ENCODE measurements around the gene FOXP1. TPM values are rescaled to one million over a fixed set of nuclear protein-coding genes. Genes with fewer than 3 reads are reported as not detected.

FOXP1 gene
- total RNA-seq, 4 donors from 2014 or later, result 169 to 300 (median 202) TPM

- no peaks in the 10 kb centered on the region for H3K36me3 ChIP-seq
- ATAC-seq, result no peak
- 63 to 88% methylated on average over 1 to 4 of the region's 4 CpGs for WGBS, 2 donors (ENCODE audit: low coverage in 1 of 2)
- peaks cover 4 to 52% (median 4%) of the 10 kb centered on the region in 3 donors for H3K4me1 ChIP-seq
- H3K9me3 ChIP-seq, result no peaks in the 10 kb centered on the region
- TF ChIP-seq EP300 (IDR thresholded peaks at IDR 0.05) (no peak), POLR2AphosphoS5 (IDR thresholded peaks at IDR 0.05) (no peak), CTCF (IDR thresholded peaks at IDR 0.05) (no peak), POLR2A (IDR thresholded peaks at IDR 0.05) (no peak)
- H3K27ac ChIP-seq, result no peak overlapping the region
- no peaks in the 10 kb centered on the region for H3K27me3 ChIP-seq
- H3K4me3 ChIP-seq, result no peak overlapping the region
These were observed 59.9 kb downstream of the FOXP1 start for GRCh38 chr3:71523628-71524027.

GRCh38 chr3:71521940-71522876, 61.3 kb downstream of the FOXP1 start:
- peaks cover 4 to 59% (median 4%) of the 10 kb centered on the region in 3 donors for H3K4me1 ChIP-seq
- 64 to 82% methylated on average over 6 to 7 of the region's 7 CpGs for WGBS, 2 donors (ENCODE audit: low coverage in 1 of 2)
- no peaks in the 10 kb centered on the region for H3K27me3 ChIP-seq
- no peaks in the 10 kb centered on the region for H3K9me3 ChIP-seq
- H3K27ac ChIP-seq, result no peak overlapping the region
- ATAC-seq, result no peak
- no peak overlapping the region for H3K4me3 ChIP-seq
- H3K36me3 ChIP-seq, result no peaks in the 10 kb centered on the region
- TF ChIP-seq CTCF (IDR thresholded peaks at IDR 0.05), result no peak
- no peak for TF ChIP-seq POLR2AphosphoS5 (IDR thresholded peaks at IDR 0.05)
- TF ChIP-seq POLR2A (IDR thresholded peaks at IDR 0.05), result no peak
- no peak for TF ChIP-seq EP300 (IDR thresholded peaks at IDR 0.05)

- H3K36me3 ChIP-seq, result no peaks in the 10 kb centered on the region
- no peaks in the 10 kb centered on the region for H3K9me3 ChIP-seq
- H3K4me1 ChIP-seq, result peaks cover 4 to 66% (median 7%) of the 10 kb centered on the region in 3 donors
- 83 to 93% methylated on average over 2 of the region's 4 CpGs for WGBS, 2 donors (ENCODE audit: low coverage in 1 of 2)
- ATAC-seq, result no peak
- H3K27me3 ChIP-seq, result no peaks in the 10 kb centered on the region
- H3K27ac ChIP-seq, result no peak overlapping the region
- TF ChIP-seq POLR2A (IDR thresholded peaks at IDR 0.05) (no peak), EP300 (IDR thresholded peaks at IDR 0.05) (no peak), CTCF (IDR thresholded peaks at IDR 0.05) (no peak), POLR2AphosphoS5 (IDR thresholded peaks at IDR 0.05) (no peak)
- no peak overlapping the region for H3K4me3 ChIP-seq
These were observed 62.5 kb downstream of the FOXP1 start for GRCh38 chr3:71521021-71521352.

- H3K4me1 ChIP-seq, result peaks cover 4 to 70% (median 8%) of the 10 kb centered on the region in 3 donors
- H3K36me3 ChIP-seq, result no peaks in the 10 kb centered on the region
- H3K9me3 ChIP-seq, result no peaks in the 10 kb centered on the region
- H3K27ac ChIP-seq, result no peak overlapping the region
- WGBS, 2 donors (ENCODE audit: low coverage in 1 of 2), result 75 to 91% methylated on average over 9 to 10 of the region's 10 CpGs
- no peak for TF ChIP-seq POLR2A (IDR thresholded peaks at IDR 0.05)
- no peak for TF ChIP-seq CTCF (IDR thresholded peaks at IDR 0.05)
- TF ChIP-seq EP300 (IDR thresholded peaks at IDR 0.05), result no peak
- no peak for TF ChIP-seq POLR2AphosphoS5 (IDR thresholded peaks at IDR 0.05)
- no peak overlapping the region for H3K4me3 ChIP-seq
- no peaks in the 10 kb centered on the region for H3K27me3 ChIP-seq
- ATAC-seq, result no peak
These were observed 63.1 kb downstream of the FOXP1 start for GRCh38 chr3:71520161-71521020.
